T-helper 2 cell (primary cell): ENCODE results near the gene SYNPO2.
"Not testable (repeated sequence)": the region's sequence is repeated elsewhere in the genome, so short reads cannot be mapped to it uniquely, and the experiment has no call there.

Experiments
- DNase-seq, 5 experiments: peaks; one replicate each; pipeline versions ENCODE4 v3.0.0 to v3.0.0-alpha.2; 2012 to 2022

SYNPO2 gene

DNA sequence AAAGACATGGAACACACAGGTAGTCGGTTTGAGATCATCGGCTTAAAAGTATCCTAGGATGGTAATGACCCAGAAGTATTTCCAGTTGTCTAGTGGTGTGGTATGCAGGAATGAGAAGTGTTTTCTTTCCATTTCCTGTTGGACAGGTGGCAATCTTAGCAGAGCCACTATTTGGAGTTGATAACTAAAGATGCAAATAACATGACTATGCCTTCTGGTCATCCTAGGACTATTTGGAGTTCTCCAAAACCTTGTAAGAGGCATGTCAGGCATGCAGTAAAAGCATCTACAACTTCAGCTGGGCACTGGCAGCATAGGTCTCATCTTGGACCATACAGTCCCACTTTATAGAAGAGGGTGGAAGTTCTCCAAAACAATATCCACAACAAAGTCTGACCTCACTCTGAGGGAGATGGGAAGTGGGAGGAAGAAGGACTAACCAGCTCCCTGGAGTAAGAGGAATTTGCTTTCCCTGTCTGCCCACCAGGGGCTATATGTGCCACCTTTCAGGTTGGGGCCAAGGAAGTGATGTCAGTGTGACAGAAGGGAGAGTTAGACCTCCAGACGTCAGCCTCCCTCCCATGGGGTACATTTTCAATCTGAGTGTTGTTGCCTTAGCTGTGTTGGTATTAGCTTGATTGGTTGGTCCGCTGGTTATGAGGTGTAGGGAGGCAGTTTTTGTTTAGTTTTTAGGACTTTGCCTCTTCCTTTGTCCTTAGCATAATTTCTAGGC lies 145.8 kb downstream of the SYNPO2 start:
- no peak for DNase-seq

DNA sequence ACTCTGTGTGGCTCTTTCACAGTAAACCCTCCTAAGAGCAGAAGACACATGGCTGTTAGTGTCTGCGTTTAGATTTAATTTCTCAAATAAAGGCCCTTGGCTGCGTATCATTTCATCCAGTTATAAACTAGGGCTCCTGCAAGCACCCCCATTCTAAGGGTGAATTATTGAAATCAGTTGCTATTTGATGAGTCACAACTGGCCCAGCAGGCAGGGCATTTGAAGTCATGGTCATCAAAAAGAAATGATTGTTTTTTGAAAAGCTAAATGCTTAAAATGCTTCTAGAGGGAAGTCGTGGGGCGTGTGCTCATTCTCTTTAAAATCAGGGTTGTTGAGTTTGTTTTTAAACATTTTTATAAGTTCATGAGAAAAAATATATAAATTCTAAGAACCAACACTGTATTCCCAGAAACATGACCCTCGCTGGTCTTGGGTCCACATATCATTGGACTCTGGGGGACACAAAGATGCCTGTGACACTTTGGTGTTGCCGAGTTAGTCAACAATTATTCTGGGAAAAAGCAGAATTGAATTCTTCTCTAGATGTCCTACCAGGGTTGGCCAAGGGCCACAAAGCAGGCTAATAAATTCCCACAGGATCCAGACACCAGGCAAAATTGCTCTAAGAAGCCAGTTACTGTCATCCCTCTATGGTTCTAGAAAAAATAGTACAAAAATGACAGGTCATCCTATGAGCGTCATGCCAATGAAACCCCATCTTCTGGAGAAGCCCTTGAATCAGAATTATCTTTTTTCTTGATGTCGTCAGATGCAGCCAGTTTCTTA lies 147.5 kb downstream of the SYNPO2 start:
- no peak for DNase-seq

DNA sequence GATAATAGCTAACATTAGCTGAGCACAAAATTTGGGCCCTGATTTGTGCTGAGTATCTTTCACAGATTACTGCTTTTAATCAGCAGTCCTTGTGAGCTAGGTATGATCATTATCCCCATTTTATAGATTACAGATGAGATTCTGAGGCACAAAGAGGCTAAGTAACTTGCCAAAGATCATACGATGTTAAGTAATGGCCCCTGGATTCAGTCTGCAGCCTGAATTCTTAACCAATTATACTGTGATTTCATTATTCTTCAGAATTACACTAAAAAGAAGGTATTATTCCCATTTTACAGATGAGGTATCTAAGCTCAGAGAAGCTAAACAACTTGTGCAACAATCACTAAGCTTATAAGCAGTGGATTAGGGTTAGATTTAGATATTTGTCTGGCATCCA lies 149.1 kb downstream of the SYNPO2 start:
- no peak for DNase-seq

DNA sequence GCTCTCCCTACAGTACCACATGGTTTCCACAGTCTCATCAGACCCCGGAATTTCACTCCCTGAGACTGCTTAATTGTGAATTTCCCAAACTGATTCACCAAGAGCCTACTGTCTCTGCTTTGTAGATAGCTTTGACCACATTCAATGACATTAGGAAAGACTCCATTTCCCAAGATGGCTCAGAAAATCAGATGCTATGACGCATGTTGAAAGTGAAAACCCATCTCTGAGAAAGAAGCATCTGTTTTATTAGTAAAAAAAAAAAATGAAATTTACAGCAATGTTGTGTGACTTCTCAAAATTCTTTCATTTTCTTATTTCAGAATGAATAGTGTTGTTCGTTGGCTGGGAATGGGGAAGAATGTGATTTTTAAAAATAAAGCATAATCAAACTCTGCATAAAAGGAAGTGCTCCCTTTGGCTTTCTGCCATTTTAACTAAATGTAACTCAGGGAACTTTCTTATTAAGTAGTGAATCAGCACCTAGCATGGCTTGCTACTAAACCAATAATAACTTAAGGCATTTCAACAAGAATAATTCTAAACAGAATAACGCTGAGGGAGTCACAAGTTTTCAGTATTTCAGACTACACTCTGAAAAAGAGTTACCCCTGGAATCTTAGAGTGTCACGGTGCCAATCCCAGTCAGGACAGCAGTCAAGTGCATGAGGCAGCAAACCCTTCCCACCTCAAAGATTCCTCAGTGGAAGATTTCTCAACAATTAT lies 149.6 kb downstream of the SYNPO2 start:
- peak in 1 of 5 experiments; percentile 51 for DNase-seq

DNA sequence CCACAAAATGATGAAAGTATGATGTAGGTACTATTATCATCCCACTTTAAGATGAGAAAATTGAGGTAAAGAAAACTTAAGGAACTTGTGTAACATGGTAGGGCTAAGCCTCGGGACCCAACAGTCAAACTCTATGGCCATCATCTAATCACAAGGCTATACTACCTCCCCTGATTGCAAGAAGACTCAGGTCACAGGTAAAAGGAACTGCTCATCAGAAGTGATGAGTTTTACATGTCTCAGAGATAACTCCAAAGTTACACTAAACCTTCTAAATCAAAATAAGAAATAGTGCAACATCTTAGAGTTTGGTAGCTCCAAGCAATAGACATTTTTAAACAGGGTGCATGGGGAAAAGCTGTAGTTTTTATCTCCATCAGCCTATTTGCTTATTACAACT lies 150.5 kb downstream of the SYNPO2 start:
- DNase-seq, result no peak

DNA sequence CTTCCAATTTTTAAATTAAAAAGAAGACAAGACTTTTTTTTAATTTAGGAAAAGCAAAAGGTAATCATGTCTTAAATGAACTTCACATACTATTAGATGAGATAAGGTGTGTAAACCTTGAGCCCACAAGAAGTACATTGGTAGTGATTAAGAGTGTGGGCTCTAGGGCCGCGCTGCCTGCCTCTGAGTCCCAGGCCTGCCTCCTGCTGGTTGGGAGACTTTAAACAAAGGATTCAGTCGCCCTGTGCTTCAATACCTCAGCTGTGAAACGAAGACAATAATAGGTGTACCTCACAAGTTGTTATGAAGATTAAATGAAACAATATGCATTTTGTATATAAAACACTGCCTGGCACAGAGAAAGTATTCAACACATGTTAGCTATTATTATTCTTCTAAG lies 151.1 kb downstream of the SYNPO2 start:
- no peak for DNase-seq

DNA sequence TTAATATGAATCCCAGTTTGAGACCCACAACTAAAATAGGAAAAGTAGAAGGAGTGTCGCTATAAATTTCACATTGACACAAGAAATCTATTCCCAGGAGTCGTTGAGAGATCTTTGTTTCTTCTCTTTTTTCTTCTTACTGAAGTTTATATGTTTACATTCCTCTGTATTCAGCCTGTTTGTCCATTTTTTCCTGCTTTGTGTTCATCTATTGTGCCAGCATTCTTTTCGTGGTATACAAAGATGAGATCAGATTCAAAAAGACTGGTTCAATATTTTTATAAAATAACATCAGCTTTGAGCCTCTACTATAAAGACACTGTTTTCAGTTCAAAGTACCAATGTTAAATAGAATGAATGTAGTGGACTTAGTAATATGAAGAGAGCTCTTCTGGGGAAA lies 151.6 kb downstream of the SYNPO2 start:
- DNase-seq, result no peak

DNA sequence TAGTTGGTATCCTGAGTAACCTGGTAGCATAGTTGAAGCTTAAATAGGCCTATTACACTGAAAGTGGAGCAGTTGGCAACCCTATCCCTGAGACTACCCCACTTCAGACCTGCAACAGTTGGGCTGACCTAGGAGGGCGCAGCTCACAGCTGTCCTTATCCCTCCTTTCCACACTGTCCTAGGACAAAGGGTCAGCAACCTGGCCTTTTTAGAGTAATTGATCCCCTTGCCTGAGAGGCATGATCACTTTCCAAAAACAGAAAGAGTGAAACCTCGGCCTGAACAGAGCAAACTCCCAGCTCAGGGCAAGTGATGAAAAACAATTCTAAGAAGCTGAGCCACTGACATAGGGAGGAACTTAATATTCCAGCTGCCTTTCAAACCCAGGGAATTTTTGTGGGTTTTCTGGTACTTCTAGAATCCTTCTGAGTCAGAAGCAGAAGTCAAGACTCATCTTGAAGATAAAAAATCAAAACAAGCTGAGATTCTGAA lies 152.1 kb downstream of the SYNPO2 start:
- no peak for DNase-seq

DNA sequence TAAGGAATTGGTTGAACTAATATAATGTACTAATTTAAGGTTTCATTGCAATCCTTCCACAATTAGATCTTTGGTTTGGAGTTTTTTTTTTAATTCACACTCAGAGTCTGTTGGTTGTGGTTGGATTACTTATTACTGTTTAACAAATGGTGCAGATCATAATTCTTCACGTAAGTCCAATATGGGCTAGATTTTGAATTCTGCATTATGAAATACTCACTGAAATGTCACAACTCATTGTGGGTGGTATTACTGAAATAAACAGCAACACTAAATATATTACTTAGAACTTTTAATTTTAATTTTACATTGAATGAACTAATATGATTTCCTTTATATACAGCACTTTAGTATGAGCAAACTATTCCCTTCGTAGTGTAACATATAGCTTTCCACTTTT lies 152.7 kb downstream of the SYNPO2 start:
- DNase-seq, result no peak

DNA sequence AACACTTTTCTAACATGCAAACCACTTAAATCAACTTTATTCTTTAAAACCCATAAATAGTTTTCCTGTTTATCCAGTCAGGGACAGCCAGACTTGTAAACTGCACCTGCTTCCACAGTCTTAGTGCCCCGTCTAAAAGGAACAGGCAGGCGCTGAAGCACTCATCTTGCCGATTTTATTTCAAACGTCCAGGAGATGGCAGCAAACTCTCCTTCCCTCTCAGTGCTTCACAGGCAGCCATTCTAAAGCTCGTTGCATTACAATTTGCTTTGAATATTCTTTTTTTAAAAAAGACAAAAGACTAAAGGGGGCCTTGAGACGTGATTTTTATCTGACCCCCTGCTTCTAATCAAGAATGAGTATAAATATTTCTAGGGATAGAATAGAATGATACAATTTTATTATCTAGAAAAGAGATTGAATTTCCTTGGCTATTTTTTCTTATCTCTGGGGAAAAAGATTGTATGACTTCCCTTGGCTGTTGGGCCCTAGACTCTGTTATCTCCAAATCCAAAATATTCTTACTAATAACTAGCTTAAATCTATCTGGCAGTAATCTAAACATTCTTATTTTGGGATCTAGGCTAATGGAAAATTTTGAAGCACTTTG lies 153.4 kb downstream of the SYNPO2 start:
- DNase-seq, result peak in 4 of 5 experiments; percentile 7 to 76 (median 18)

DNA sequence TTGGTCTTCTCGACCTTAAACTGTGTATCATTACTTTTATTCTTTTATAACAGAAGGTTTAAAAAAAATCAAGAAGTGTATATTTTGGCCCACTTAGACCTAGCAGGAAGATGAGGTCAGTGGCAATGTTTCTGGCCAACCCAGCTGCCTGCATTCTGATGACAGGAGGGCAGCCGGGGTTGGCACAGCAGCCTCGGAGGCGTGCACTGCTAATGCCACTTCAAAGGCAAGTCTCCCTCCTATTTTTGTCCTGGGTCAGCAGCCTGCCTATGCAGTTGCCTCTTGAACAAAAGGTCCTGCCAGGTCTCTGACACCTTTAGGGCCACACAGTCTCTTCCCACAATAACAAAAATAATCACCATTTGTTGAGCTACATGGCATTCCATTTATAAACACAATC lies 157.6 kb downstream of the SYNPO2 start:
- DNase-seq, result no peak

DNA sequence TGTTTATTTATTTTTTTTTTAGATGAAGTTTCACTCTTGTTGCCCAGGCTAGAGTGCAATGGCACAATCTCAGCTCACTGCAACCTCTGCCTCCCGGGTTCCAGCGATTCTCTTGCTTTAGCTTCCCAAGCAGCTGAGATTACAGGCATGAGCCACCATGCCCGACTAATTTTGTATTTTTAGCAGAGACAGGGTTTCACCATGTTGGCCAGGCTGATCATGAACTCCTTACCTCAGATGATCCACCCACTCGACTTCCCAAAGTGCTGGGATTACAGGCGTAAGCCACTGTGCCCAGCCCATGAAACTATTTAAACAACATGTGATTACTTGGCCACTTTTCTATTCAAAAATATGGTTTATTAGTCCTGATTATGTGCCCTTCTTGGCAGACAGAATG lies 158.4 kb downstream of the SYNPO2 start:
- not testable (repeated sequence) for DNase-seq

DNA sequence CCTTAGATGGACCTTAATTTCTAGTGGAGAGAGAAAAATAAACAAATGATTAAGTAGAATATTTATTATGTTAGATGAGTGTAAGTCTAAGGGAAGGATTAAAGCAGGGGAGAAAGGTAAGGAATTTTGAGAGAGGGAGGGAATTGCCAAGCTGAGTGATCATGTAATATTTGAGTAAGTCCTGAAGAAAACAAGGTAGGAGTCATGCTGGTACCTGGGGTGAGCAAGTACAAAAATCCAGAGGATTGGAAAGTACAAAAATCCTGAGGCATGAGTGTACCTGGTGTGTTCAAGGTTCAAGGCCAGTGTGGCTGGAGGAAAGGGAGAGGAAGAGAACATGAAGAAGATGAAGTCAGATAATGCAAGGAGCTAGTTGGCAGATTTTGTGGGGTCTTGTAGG lies 159.8 kb downstream of the SYNPO2 start:
- no peak for DNase-seq

DNA sequence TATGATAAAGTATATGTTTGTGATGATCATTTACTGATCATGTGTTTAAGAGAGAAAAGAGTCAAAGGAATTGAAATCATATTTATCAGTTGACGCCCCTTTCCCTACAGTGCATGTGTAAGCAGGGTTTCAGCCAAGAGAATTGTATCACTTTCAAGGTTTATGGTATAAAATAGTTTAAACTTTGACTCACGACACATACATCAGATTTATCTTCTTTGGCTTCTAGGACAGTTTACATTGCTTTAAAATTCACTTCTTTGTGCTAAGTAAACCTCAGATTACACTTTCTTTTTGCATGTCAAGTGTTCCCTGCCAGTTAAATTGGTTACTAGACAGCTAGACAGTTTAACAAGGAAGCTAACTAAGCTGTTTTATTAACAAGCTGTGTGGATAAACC lies 160.7 kb downstream of the SYNPO2 start:
- DNase-seq, result no peak

DNA sequence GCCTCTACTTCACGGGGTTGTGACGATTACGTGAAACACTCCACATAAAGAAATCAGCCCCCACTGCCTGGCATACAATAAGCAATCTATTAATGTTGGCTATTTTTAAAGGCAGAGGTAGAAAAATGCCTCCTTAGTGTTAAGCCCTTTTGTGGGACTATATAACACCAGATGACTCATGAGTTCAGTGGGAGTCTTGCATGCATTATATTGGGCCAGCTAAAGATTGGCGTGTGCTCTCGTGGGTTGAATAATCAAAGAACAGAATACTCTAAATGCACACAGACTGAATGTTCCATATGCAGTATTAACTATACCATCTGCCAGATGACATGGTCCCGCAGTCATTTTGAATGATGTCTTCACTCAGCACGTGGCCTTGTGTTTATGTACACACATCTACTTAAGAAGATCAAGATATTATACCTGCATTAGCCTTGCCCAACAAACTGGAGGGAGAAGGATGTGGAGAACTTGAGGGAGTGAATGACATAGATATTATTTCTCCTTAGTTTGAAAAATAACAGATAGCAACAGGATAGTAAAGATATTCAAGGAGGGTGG lies 162.0 kb downstream of the SYNPO2 start:
- DNase-seq, result no peak

DNA sequence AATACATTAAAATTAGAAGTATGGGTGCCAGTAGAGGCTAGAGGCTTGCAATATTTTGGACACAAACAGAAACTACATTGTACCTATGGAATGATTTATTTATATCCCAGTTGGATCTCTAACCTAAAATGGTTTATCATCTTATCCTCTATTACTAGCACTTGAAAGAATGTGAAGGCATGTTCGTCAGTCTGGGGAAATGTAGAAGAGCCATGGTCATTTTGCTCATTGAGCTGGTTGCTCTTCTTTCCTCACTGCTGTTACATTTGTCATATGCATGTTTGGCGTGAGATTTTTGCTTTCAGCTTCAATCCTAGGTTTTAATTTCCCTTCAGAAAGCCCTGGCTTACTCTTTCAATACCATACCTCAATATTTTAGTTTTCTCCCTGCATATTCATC lies 164.6 kb downstream of the SYNPO2 start:
- DNase-seq, result no peak

DNA sequence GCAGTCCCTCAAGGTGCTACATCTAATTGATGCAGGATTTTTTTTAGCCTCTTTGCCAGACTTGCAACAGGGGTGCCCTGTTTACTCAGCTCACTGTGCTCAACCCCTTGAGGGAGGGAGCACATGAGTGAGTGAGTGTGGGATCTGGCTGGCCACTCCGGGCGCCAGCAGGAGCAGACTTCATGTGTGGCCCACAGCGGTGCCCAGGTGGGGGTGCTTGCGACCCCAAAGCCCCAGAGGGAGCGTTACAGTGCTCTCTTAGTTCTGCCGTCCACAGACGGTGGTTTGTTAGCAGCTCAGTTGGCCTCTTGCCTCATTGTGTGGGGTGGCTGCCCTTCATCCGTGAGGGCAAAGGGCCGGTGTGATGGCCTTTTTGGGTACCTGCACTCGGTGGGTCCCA lies 165.3 kb downstream of the SYNPO2 start:
- no peak for DNase-seq

DNA sequence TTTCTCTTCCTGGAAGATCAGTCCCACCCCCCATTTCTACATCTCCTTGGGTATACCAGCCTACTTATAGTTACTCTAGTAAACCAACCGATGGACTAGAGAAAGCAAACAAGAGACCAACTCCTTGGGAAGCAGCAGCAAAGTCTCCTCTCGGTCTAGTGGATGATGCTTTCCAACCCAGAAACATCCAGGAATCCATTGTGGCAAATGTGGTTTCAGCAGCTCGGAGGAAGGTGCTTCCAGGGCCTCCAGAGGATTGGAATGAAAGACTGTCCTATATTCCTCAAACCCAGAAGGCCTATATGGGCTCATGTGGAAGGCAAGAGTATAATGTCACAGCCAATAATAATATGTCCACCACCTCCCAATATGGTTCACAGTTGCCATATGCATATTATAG lies 168.8 kb downstream of the SYNPO2 start:
- no peak for DNase-seq

DNA sequence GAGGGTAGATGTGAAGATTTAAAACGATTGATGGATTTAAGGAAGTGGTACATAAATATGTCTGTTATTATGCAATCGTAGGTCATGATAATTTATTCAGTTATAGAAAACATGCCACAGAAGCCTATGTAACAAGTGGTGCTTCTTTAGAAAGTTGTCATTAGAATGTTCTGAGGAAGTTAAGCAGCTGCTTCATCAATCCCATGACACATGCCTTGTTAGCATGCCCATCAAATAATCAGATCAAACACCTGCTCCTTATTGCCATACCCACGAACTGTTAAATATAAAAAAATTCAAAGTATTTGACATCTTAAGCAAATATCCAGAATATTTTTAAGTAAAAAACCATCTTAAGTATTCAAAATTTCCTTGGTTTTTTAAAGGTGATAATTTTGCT lies 170.6 kb downstream of the SYNPO2 start:
- DNase-seq, result no peak

DNA sequence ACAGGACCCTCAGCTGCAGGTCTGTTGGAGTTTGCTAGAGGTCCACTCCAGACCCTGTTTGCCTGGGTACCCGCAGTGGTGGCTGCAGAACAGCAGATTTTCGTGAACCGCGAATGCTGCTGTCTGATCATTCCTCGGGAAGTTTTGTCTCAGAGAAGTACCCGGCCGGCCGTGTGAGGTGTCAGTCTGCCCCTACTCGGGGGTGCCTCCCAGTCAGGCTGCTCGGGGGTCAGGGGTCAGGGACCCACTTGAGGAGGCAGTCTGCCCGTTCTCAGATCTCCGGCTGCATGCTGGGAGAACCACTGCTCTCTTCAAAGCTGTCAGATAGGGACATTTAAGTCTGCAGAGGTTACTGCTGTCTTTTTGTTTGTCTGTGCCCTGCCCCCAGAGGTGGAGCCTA lies 178.5 kb downstream of the SYNPO2 start:
- DNase-seq, result not testable (repeated sequence)

DNA sequence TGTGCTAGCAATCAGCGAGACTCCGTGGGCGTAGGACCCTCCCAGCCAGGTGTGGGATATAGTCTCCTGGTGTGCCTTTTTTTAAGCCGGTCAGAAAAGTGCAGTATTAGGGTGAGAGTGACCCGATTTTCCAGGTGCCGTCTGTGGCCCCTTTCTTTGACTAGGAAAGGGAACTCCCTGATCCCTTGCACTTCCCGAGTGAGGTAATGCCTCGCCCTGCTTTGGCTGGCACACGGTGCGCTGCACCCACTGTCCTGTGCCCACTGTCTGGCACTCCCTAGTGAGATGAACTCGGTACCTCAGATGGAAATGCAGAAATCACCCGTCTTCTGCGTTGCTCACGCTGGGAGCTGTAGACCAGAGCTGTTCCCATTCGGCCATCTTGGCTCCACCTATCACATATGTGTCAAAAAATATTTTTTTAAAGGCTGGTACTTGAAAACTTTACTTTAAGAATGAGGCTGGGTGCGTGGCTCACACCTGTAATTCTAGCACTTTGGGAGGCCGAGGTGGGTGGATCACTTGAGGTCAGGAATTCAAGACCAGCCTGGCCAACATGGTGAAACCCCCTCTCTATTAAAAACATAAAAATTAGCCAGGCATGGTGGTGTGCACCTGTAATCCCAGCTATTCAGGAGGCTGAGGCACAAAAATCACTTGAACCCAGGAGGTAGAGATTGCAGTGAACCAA lies 179.2 kb downstream of the SYNPO2 start:
- DNase-seq, result not testable (repeated sequence)

DNA sequence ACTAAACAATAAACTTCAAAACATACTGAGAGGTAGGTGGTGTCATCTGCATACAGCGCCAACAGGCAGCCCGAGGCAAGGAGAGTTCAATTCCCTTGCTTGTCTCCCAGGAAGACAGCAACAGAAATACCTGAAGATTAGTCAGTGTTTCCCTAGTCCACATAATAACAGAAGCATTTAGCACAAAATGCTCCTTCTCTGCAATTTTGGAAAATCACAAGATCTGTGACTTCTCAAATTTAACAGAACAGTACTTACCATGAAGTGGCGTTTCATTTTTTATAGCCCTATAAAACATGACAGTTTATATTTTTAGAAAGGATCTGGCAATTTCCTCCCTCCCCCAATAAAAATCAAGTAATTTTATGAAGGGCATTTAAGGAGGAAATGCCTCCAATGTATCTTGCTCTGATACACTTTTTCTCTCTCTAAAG lies 179.9 kb downstream of the SYNPO2 start:
- no peak for DNase-seq
